Body of pancreas (tissue), 4 donors: Measurements from ENCODE around the gene CHCHD1. TPM values are rescaled to one million over a fixed set of nuclear protein-coding genes. Genes with fewer than 3 reads are reported as not detected.

Experiments
- ATAC-seq: fragments of 150-250 bp; one replicate; pipeline ENCODE4 v1.9.1; 2016
- DNase-seq, 4 donors: peaks; one replicate each; pipeline ENCODE4 v3.0.0-alpha.2; 2019
- H3K27ac ChIP-seq, 4 donors: fragments of 200-600 bp; sonication (generic); 1 replicate in 3 of 4; 2 replicates in 1 of 4; pipeline versions ENCODE4 v1.5.1 to v1.6.1; 2016 to 2019; ENCODE audit warnings: mild to moderate bottlenecking in 1 of 4, mixed read lengths in 1 of 4, moderate library complexity in 1 of 4
- H3K27me3 ChIP-seq, 2 donors: fragments of 200-600 bp; sonication (generic); one replicate each; pipeline ENCODE4 v1.6.0; 2016; ENCODE audit warnings: mild to moderate bottlenecking in 1 of 2
- H3K36me3 ChIP-seq, 2 donors: fragments of 200-600 bp; sonication (generic); replicated peaks in 1 of 2; 2 replicates each; pipeline ENCODE4 v1.5.1; 2016; ENCODE audit warnings: low read depth in 2 of 2; ENCODE audit not compliant: insufficient read depth in 1 of 2
- H3K4me1 ChIP-seq: fragments of 200-600 bp; sonication (generic); one replicate; pipeline ENCODE4 v1.6.0; 2016
- H3K4me3 ChIP-seq, 2 donors: fragments of 200-600 bp; sonication (generic); 1 replicate in 1 of 2; 2 replicates in 1 of 2; pipeline ENCODE4 v1.5.1; 2016 to 2019
- H3K9me3 ChIP-seq, 3 donors: fragments of 200-600 bp; sonication (generic); 1 replicate in 2 of 3; 2 replicates in 1 of 3; pipeline ENCODE4 v1.5.1; 2016
- CTCF ChIP-seq, 7 experiments: fragments of 450-650 bp in 4 of 7; fragments of 200-600 bp in 3 of 7; sonication (generic) in 3 of 7; IDR thresholded peaks; one replicate each; pipeline ENCODE4 v1.5.1; 2016 to 2019; ENCODE audit warnings: antibody characterized with exemption in 7 of 7
- POLR2A ChIP-seq, 3 donors: fragments of 450-650 bp; IDR thresholded peaks; one replicate each; pipeline ENCODE4 v1.6.1; 2016; ENCODE audit warnings: antibody characterized with exemption in 3 of 3, mild to moderate bottlenecking in 2 of 3
- WGBS, 2 donors: methylation state at CpG; one replicate each; pipeline ENCODE4 v1.1.5; 2017; 5-methylcytosine and 5-hydroxymethylcytosine counted together
- intact Hi-C: fragments of 100-400 bp; cut with DNase I; formaldehyde crosslinking; loops from one replicate; pipeline ENCODE4 v1.15.1; 2023
- total RNA-seq, 2 donors: library from RNA; depleted of rRNA; stranded (reverse); fragments of >200 nt; gene quantifications; one replicate each; pipeline ENCODE4 v1.1.0, GENCODE V29; 2016

Gene CHCHD1
- total RNA-seq, 2 donors from 2014 or later: 9.3 to 15.8 TPM

- H3K4me1 ChIP-seq: no peaks in the 10 kb centered on the region
- H3K27ac ChIP-seq: no peak overlapping the region
- DNase-seq: no peak
- H3K36me3 ChIP-seq: peaks cover 9 to 52% of the 10 kb centered on the region in 2 donors
- intact Hi-C loops: no loop called here
- no peaks in the 10 kb centered on the region for H3K9me3 ChIP-seq
- no peak for ATAC-seq
- H3K4me3 ChIP-seq: no peak overlapping the region
- TF ChIP-seq CTCF (IDR thresholded peaks at IDR 0.05): no peak
- no peak for TF ChIP-seq POLR2A (IDR thresholded peaks at IDR 0.05)
- 78 to 88% methylated on average over 5 to 9 of the region's 9 CpGs for WGBS, 2 donors
- H3K27me3 ChIP-seq: no peaks in the 10 kb centered on the region
Measured at GRCh38 chr10:73799899-73800559, 18.2 kb downstream of the CHCHD1 start.

- WGBS, 2 donors: 75 to 80% methylated on average over 12 to 17 of the region's 20 CpGs
- Histone ChIP-seq H3K36me3 (peaks cover 9 to 49% of the 10 kb centered on the region in 2 donors), H3K27me3 (no peaks in the 10 kb centered on the region), H3K27ac (no peak overlapping the region), H3K9me3 (no peaks in the 10 kb centered on the region), H3K4me3 (no peak overlapping the region), H3K4me1 (no peaks in the 10 kb centered on the region)
- ATAC-seq: no peak
- intact Hi-C loops: no loop called here
- no peak for DNase-seq
- no peak for TF ChIP-seq CTCF (IDR thresholded peaks at IDR 0.05)
- TF ChIP-seq POLR2A (IDR thresholded peaks at IDR 0.05): no peak
Measured at GRCh38 chr10:73800560-73801252, 18.9 kb downstream of the CHCHD1 start.

GRCh38 chr10:73801253-73801590 lies 19.4 kb downstream of the CHCHD1 start:
- Histone ChIP-seq H3K36me3 (peaks cover 9 to 49% of the 10 kb centered on the region in 2 donors), H3K27ac (no peak overlapping the region), H3K9me3 (no peaks in the 10 kb centered on the region), H3K4me1 (no peaks in the 10 kb centered on the region), H3K27me3 (no peaks in the 10 kb centered on the region), H3K4me3 (no peak overlapping the region)
- ATAC-seq (no peak), DNase-seq (no peak)
- 88 to 94% methylated on average over 13 of the region's 13 CpGs for WGBS, 2 donors
- TF ChIP-seq CTCF (IDR thresholded peaks at IDR 0.05): no peak
- no peak for TF ChIP-seq POLR2A (IDR thresholded peaks at IDR 0.05)
- intact Hi-C loops: no loop called here

- Histone ChIP-seq H3K36me3 (peaks cover 9 to 50% of the 10 kb centered on the region in 2 donors), H3K9me3 (no peaks in the 10 kb centered on the region), H3K27ac (no peak overlapping the region), H3K27me3 (no peaks in the 10 kb centered on the region), H3K4me3 (no peak overlapping the region), H3K4me1 (peaks cover 5% of the 10 kb centered on the region)
- ATAC-seq (no peak), DNase-seq (no peak)
- 82 to 87% methylated on average over 11 of the region's 11 CpGs for WGBS, 2 donors
- intact Hi-C loops: no loop called here
- no peak for TF ChIP-seq CTCF (IDR thresholded peaks at IDR 0.05)
Measured at GRCh38 chr10:73802276-73802991, 20.6 kb downstream of the CHCHD1 start.
